Keratinocyte (primary cell): ENCODE results near the gene DCAF8.

Experiments used
- EZH2 ChIP-seq: IDR thresholded peaks from one replicate; pipeline ENCODE4 v1.6.1; 2012; ENCODE audit warnings: inconsistent platforms, mild to moderate bottlenecking, low read length, moderate library complexity
- TF ChIP-seq, protein P1 (sequence below), 3 experiments: IDR thresholded peaks in 1 of 3; conservative IDR thresholded peaks in 1 of 3; optimal IDR thresholded peaks in 1 of 3; 2 replicates in 2 of 3; 3 replicates in 1 of 3; pipeline versions ENCODE3 to v1.5.1; 2011; ENCODE audit warnings: low read length in 3 of 3, mild to moderate bottlenecking in 3 of 3, moderate library complexity in 2 of 3, control low read depth in 1 of 3, inconsistent platforms in 1 of 3; ENCODE audit not compliant: insufficient read depth in 2 of 3; ENCODE audit errors: extremely low read depth in 1 of 3

DNA sequence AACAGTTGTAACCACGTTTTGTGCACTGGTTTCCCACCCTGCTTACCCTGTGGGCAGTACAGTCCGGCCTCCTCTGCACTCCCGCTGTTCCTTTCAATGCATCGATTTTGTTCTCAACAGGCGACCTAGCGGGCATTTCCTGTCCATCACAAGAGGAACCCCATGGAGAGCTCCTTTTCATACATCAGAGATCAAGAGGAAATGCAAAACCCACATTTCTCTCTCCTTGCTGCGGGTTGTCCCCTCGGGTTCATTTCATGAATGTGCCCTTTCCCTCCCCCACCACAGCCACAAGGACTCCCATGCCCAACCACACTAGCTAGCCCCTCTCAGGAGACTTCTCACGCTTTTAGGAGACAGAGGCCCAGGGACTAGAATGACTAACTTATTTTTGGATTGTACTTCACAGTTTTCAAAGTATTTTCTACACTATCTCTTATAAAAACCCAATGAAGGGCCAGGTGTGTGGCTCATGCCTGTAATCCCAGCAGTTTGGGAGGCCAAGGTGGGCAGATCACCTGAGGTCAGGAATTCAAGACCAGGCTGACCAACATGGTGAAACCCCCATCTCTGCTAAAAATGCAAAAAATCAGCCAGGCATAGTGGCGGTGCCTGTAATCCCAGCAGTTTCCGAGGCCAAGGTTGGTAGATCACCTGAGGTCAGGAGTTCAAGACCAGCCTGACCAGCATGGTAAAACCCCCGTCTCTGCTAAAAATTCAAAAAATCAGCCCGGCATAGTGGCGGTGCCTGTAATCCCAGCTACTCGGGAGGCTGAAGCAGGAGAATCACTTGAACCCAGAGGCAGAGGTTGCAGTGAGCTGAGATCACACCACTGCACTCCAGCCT is 92.6 kb downstream of the DCAF8 start:
- TF ChIP-seq, protein P1, sequence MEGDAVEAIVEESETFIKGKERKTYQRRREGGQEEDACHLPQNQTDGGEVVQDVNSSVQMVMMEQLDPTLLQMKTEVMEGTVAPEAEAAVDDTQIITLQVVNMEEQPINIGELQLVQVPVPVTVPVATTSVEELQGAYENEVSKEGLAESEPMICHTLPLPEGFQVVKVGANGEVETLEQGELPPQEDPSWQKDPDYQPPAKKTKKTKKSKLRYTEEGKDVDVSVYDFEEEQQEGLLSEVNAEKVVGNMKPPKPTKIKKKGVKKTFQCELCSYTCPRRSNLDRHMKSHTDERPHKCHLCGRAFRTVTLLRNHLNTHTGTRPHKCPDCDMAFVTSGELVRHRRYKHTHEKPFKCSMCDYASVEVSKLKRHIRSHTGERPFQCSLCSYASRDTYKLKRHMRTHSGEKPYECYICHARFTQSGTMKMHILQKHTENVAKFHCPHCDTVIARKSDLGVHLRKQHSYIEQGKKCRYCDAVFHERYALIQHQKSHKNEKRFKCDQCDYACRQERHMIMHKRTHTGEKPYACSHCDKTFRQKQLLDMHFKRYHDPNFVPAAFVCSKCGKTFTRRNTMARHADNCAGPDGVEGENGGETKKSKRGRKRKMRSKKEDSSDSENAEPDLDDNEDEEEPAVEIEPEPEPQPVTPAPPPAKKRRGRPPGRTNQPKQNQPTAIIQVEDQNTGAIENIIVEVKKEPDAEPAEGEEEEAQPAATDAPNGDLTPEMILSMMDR (optimal IDR thresholded peaks at IDR 0.05 in 1 of 3, IDR thresholded peaks at IDR 0.05 in 1 of 3, conservative IDR thresholded peaks at IDR 0.05 in 1 of 3; ENCODE audit: extremely low read depth in 1 of 3, insufficient read depth in 2 of 3, low read length in 3 of 3) = no peak
- TF ChIP-seq EZH2 = no peak
